Measurements from ENCODE around the gene SMPDL3A. TPM values are rescaled to one million over a fixed set of nuclear protein-coding genes. Genes with fewer than 3 reads are reported as not detected.

Gene SMPDL3A
- total RNA-seq, 1 donor from 2014 or later: 17.9 TPM

- Histone ChIP-seq H3K36me3 (no peaks in the 10 kb centered on the region), H3K27me3 (ENCODE audit: low read depth) (no peaks in the 10 kb centered on the region), H3K4me1 (peaks cover 22% of the 10 kb centered on the region), H3K27ac (peak overlapping the region; percentile 93), H3K4me3 (peak overlapping the region; percentile 71), H3K9me3 (no peaks in the 10 kb centered on the region)
- DNase-seq (no peak), ATAC-seq (peak; percentile 71 to 78)
- intact Hi-C loops (cut with DNase I): no loop called here
- TF ChIP-seq CTCF (IDR thresholded peaks at IDR 0.05): no peak
Measured at GRCh38 chr6:122790423-122791309, 1.6 kb downstream of the SMPDL3A start.

GRCh38 chr6:122791310-122791679 is 2.2 kb downstream of the SMPDL3A start:
- no peak for TF ChIP-seq CTCF (IDR thresholded peaks at IDR 0.05)
- no peaks in the 10 kb centered on the region for H3K36me3 ChIP-seq
- H3K4me1 ChIP-seq: peaks cover 22% of the 10 kb centered on the region
- peak overlapping the region; percentile 93 for H3K27ac ChIP-seq
- no peak for ATAC-seq
- H3K27me3 ChIP-seq (ENCODE audit: low read depth): no peaks in the 10 kb centered on the region
- no peaks in the 10 kb centered on the region for H3K9me3 ChIP-seq
- peak overlapping the region; percentile 71 for H3K4me3 ChIP-seq
- intact Hi-C loops (cut with DNase I): no loop called here
- DNase-seq: no peak

- no peak for DNase-seq
- ATAC-seq: no peak
- H3K9me3 ChIP-seq: no peaks in the 10 kb centered on the region
- no peaks in the 10 kb centered on the region for H3K27me3 ChIP-seq (ENCODE audit: low read depth)
- H3K4me3 ChIP-seq: no peak overlapping the region
- H3K4me1 ChIP-seq: peaks cover 22% of the 10 kb centered on the region
- TF ChIP-seq CTCF (IDR thresholded peaks at IDR 0.05): no peak
- peaks cover 5% of the 10 kb centered on the region for H3K36me3 ChIP-seq
- H3K27ac ChIP-seq: no peak overlapping the region
- intact Hi-C loops (cut with DNase I): no loop called here
Measured at GRCh38 chr6:122792766-122793165, 3.7 kb downstream of the SMPDL3A start.

GRCh38 chr6:122797537-122797936 is 8.5 kb downstream of the SMPDL3A start:
- DNase-seq (no peak), ATAC-seq (no peak)
- Histone ChIP-seq H3K27ac (no peak overlapping the region), H3K4me3 (no peak overlapping the region), H3K36me3 (peaks cover 5% of the 10 kb centered on the region), H3K27me3 (ENCODE audit: low read depth) (no peaks in the 10 kb centered on the region), H3K4me1 (no peaks in the 10 kb centered on the region), H3K9me3 (no peaks in the 10 kb centered on the region)
- intact Hi-C loops (cut with DNase I): no loop called here
- no peak for TF ChIP-seq CTCF (IDR thresholded peaks at IDR 0.05)

GRCh38 chr6:122798099-122798641 is 9.1 kb downstream of the SMPDL3A start:
- intact Hi-C loops (cut with DNase I): no loop called here
- no peaks in the 10 kb centered on the region for H3K9me3 ChIP-seq
- H3K27ac ChIP-seq: no peak overlapping the region
- ATAC-seq: peak; percentile 74 to 92
- no peak overlapping the region for H3K4me3 ChIP-seq
- no peaks in the 10 kb centered on the region for H3K4me1 ChIP-seq
- H3K27me3 ChIP-seq (ENCODE audit: low read depth): no peaks in the 10 kb centered on the region
- DNase-seq: no peak
- H3K36me3 ChIP-seq: peaks cover 5% of the 10 kb centered on the region
- no peak for TF ChIP-seq CTCF (IDR thresholded peaks at IDR 0.05)

All from lower lobe of right lung (tissue), 2 donors.